Fibroblast of lung (primary cell): ENCODE data around the gene FIBIN.

Experiments used
- CTCF ChIP-seq, 2 donors: IDR thresholded peaks in 1 of 2; conservative IDR thresholded peaks in 1 of 2; 1 replicate in 1 of 2; 2 replicates in 1 of 2; pipeline ENCODE4 v1.5.1; 2011 to 2012; ENCODE audit warnings: low read length in 2 of 2, control low read depth in 1 of 2, inconsistent platforms in 1 of 2, low read depth in 1 of 2, mild to moderate bottlenecking in 1 of 2
- EZH2 ChIP-seq: IDR thresholded peaks from 2 replicates; pipeline ENCODE4 v1.5.1; 2012; ENCODE audit warnings: low read length, control low read depth, mild to moderate bottlenecking; ENCODE audit errors: missing control alignments

- no peak for TF ChIP-seq CTCF (conservative IDR thresholded peaks at IDR 0.05 in 1 of 2, IDR thresholded peaks at IDR 0.05 in 1 of 2; ENCODE audit: low read depth in 1 of 2, low read length in 2 of 2)
- no peak for TF ChIP-seq EZH2
Measured at GRCh38 chr11:26995701-26996460, 2.0 kb downstream of the FIBIN start.
